ENCODE data around the gene GATAD2B.
"Not testable (repeated sequence)": the region's sequence is repeated elsewhere in the genome, so short reads cannot be mapped to it uniquely, and the experiment has no call there.

The GATAD2B gene

DNA sequence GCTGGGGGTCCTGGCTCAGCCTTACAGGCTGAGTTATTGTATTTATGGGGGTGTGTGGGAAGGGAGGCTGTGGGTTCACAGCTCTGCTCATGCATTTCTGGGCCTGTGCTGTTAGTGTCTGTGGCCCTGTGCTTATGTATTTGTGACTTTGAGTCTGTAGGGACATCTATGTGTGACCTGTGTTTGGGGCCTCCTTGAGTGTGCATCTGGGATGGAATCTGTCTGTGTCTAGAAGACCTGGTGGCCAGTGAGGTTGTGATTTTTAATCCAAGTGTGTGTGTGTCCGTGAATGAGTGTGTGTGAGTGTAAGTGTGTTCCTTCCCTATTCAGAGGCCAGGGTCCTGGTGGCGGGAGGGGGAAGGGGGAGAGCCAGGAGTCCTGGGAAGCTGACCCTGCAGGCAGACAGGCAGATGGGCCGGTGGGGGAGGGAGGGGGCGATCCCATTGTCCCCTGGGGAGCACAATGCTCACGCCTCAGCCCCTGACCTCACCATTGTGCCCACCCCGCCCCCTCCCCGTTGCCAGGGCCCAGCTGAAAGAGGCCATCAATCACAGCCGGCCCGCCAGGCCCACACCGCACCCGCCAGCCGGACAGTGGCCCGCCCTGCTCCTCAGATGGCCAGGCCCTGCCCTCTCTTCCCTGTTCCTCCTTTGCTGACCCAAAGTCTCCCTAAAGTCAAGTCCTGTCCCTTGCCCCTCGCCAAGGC is 128.0 kb downstream of the GATAD2B start:
- DNase-seq: no peak

DNA sequence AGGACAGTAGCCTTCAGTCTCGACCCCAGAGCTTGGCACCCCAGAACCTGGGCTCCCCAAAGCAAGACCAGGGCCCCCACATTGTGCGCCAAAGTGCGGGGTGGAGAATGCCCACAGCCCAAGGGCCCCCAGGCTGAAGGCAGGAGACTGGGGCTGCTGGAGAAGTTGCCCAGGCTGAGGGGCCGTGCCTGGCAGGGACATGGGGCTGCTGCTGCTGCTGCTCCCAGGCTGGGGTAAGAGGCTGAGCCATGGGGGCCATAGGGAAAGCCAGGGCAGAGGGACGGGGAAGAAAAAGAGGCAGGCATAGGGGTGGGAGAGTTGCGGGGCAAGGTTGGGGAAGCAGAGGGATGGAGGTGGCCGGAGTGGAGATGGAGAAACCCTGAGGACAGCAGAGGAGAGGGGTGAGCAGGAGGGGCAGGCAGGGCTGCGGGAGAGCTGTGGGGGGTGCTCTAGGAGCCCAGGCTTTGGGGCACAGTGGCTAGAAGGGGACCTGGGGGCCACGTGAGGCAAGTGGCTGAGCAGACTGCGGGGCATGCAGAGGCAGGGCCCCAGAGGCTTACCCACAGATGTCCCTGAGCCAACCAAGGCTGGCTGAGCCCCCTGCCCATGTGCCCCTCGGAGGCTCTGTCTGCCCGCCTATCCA is 128.7 kb downstream of the GATAD2B start:
- no peak for DNase-seq

- no peak for DNase-seq
Observed at GRCh38 chr1:153793261-153793972, 129.4 kb downstream of the GATAD2B start.

DNA sequence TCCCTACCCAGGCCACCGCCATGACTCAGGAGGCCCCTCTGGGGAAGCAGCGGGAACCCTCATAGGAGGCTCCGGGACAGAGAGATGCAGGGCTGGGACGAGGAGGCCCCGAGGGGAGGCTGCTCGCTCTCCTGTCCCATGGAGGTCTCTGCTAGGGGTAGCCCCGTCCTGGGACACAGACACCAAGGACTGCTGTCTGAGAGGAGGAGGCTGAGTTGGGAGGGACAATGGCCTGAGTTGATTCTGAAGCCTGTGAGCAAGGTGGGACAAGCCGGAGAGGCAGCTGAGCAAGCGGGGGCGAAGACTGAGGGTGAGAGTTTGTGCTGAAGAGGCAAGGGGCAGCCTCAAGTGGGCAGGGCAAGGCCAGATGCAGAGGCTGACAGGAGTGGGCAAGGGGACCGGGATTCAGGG is 130.1 kb downstream of the GATAD2B start:
- DNase-seq: no peak

GRCh38 chr1:153791648-153792253 is 131.0 kb downstream of the GATAD2B start:
- no peak for DNase-seq

- no peak for DNase-seq
Observed at GRCh38 chr1:153790966-153791647, 131.7 kb downstream of the GATAD2B start.

DNA sequence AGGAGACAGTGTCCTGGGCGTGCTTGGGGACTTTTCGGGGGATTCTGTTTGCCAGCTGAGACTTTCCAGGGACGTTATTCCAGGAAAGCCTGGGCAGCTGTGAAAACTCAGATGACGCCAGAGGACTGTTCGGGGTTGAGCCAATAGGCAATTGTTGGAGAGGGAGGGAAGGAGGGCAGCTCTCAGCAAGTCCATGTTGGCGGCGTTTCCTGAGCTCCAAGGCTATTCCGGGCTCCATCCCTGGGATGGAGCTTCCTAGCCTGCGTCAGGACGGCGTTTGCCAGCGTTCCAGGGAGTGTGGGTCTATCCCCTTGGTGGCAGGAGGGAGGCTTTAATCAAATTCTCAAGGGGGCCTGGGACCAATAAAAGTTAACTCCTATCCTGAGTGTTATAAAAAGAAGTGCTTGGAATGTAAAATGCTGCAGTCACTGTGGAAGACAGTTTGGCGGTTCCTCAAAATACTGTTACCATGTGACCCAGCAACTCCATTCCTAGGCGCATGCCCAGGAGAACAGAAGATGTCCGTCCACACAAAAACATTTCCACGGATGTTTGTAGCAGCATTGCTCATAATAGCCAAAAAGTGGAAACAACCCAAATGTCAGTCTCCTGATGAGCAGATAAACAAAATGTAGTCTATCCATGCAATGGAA is 132.3 kb downstream of the GATAD2B start:
- DNase-seq: no peak

DNA sequence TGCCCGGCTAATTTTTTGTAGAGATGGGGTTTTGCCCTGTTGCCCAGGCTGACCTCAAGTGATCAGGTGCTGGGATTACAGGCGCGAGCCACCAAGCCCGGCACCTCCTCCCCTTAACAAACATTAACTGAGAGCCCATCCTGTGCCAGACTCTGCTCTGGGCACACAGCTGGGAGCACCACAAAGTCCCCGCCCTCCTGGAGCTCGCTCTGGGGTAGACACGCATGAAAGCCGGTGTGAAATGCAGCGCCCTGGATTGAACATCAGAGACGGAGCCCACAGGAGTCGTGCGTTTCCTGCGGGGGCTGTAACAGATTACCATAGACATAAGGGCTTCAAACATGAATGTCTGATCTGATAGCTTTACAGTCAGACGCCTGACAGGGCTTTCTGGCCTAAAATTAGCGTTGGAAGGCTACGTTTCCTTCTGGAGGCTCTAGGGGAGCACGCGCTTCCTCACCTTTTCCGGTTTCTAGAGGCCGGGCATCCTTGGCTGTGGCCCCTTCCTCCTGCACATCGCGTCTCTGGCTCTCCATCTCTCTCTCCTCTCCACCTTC is 133.2 kb downstream of the GATAD2B start:
- DNase-seq: no peak

DNA sequence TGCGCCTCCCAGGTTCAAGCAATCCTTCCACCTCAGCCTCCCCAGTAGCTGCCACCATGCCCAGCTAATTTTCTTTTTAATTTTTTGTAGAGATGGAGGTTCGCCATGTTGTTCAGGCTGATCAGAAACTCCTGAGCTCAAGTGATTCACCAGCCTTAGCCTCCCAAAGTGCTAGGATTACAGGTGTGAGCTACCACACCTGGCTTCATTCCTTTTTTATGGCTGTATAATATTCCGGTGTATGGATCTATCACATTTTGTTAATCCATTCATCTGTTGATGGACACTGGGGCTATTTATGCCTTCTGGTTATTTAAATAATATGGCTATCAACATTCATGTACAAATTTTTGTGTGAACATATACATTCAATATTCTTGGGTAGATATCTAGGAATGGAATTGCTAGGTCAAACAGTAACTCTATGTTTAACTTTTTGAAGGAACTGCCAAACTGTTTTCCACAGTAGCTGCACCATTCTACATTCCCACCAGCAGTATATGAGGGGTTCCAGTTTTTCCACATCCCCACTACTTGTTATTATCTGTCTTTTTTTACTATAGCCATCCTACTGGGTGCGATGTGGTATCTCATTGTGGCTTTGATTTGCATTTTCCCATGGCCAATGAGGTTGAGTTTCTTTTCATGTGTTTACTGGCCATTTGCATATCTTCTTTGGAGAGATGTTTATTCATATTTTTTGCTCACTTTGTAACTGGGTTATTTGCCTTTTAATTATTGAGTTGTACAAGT is 136.6 kb downstream of the GATAD2B start:
- DNase-seq: no peak

- DNase-seq: peak; percentile 81
Observed at GRCh38 chr1:153783233-153784190, 139.3 kb downstream of the GATAD2B start.

DNA sequence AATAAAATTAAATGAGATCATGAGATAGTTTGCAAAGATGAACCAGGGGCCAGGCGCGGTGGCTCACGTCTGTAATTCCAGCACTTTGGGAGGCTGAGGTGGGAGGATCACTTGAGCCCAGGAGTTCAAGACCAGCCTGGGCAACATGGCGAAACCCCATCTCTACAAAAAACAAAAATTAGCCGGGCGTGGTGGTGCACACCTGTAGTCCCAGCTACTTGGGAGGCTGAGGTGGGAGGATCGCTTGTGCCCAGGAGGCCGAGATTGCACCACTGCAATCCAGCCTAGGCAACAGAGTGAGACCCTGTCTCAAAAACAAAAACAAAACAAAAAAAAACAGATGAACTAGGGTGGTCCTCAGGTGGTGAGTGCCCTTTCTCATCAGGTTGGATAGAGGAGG is 140.1 kb downstream of the GATAD2B start:
- DNase-seq: not testable (repeated sequence)

DNA sequence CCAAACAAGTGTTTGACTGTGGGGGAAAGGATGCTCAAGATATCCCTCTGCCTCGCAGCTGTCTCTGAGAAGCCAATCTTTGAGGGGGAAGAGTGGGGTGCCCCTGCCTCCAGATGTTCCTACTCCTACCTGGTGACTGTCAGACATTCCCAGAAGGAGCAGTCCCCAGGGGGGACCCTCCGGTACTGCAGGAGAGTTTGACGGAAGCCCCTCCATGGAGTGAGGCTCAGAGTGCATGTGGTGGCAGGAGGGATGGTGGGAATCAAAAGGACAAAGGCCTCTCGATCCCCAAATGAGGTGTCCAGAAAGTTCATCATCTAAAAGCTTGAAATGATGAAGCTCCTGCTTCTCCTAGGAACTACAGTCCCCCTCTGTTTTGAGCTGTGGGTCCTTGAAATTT is 142.2 kb downstream of the GATAD2B start:
- no peak for DNase-seq

DNA sequence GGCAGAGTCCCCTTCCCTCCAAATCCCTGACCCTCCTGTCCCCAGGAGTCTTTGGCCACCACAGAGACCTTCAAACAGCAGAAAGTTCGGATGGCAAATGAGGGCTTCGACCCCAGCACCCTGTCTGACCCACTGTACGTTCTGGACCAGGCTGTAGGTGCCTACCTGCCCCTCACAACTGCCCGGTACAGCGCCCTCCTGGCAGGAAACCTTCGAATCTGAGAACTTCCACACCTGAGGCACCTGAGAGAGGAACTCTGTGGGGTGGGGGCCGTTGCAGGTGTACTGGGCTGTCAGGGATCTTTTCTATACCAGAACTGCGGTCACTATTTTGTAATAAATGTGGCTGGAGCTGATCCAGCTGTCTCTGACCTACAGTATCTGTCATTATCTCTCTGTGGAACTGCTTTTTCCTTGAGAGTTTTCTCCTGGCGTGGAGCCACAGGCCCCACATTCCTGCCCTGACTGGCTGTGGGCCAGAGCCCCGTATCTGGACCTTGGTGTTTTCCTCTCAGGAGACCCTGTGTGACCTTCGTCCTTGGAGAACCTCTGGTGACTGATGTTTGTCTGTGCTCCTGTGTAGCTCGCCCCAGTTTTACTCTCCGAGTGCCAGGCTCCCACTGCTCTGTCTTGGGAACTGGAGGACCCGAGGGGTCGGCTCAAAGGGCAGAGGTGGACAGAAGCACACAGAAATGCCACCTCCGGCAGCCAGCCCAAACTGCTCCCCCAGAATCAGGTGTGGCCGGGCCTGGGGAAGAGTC is 142.8 kb downstream of the GATAD2B start:
- DNase-seq: no peak

DNA sequence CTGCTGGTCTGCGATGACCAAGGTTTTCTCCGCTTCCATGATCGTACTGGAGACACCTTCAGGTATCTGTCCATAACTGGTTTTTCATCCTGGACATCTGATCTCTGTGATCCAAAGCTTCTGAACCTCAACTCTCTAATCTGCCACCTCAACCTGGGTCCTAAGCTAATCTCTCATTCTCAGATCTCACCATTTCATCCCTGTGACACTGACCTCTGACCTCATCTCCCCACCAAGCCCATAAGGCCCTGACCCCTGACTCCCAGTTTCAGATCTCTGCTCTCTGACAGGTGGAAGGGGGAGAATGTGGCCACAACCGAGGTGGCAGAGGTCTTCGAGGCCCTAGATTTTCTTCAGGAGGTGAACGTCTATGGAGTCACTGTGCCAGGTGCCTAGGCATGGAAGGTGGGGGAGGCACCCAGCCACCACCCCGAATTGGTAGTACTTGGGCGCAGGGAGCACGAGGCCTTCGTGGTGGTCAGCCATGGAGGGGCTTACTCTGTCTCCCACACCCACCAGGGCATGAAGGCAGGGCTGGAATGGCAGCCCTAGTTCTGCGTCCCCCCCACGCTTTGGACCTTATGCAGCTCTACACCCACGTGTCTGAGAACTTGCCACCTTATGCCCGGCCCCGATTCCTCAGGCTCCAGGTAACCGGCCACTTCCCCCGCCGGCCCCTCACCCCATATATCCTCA is 143.8 kb downstream of the GATAD2B start:
- no peak for DNase-seq

DNA sequence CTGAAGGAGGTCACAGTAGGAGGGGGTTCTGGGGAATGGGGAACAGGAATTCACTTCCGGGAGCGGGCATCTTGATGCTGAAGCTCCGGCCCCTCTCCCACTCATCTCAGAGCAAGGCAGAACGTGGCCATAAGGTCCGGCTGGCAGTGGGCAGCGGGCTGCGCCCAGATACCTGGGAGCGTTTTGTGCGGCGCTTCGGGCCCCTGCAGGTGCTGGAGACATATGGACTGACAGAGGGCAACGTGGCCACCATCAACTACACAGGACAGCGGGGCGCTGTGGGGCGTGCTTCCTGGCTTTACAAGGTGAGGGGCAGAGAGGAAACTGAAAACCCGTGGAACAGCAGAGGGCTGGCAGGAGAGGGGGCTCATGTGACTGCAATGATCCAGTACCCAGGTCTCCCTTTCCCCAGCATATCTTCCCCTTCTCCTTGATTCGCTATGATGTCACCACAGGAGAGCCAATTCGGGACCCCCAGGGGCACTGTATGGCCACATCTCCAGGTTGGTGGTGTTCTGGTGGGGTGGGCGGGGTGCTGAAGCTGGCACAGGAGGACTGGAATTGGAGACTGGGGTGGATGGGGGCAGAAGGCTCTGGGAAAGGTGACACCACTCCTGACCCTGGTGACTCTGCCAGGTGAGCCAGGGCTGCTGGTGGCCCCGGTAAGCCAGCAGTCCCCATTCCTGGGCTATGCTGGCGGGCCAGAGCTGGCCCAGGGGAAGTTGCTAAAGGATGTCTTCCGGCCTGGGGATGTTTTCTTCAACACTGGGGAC is 144.5 kb downstream of the GATAD2B start:
- DNase-seq: no peak

- DNase-seq: no peak
Observed at GRCh38 chr1:153777648-153778047, 145.1 kb downstream of the GATAD2B start.

DNA sequence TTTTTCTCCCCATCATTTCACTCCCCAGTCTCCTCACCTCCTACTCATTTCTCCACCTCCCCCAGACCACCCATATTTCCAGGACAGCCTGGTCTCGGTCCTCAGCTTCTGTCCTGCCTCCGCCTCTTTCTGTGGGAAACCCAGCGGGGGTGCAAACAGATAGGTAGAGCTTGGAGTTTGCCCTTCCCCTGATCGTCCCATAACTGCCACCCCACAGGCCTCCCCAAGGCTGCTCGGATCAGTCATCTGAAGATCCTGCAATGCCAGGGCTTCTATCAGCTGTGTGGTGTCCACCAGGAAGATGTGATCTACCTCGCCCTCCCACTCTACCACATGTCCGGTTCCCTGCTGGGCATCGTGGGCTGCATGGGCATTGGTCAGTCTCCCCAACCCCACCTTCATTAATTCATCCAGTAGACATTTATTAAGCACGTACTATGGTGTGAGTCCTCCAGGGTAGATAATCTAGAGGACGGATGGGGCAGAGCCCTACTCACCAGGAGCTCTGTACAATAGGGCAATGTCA is 145.9 kb downstream of the GATAD2B start:
- DNase-seq: no peak

DNA sequence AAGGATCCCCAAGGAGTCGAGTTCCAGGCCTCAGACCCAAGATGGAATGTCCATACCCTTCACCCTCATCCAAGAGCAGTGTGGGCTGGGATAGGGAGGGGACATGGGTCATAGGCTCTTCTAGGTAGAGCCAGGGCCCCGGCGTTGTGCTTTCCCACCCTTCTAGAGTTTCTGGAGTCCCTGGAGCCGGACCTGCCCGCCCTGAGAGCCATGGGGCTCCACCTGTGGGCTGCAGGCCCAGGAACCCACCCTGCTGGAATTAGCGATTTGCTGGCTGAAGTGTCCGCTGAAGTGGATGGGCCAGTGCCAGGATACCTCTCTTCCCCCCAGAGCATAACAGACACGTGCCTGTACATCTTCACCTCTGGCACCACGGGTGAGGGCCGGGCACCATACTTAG is 146.4 kb downstream of the GATAD2B start:
- DNase-seq: no peak
